SKM-1 treated with dmso at 0.1 percent for 144 hours (cell line): Measurements from ENCODE around the gene HTT.

Experiments used
- DNase-seq: peaks from one replicate; lab custom pipeline; 2025; ENCODE audit not compliant: unreplicated experiment; lab: John Stamatoyannopoulos, UW

Gene HTT

DNA sequence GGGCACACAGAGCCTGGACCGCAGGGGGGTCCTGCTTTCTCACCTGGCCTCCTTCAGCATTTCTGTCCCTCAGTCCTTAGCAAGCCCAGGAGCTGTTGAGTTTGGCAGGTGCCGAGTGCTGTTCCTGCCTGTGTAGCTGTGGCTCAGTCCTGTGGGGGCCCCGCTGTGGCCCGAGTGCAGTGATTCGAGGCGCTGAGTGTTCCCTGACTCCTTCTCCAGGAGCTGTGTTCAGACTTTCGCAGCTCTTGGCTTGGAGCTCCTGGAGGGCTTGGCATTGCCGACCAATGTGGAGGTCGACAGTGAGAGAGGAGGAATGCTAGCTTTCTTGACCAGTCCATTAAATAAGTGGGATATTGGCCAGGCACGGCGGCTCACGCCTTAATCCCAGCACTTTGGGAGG, 124.4 kb downstream of the HTT start:
- no peak for DNase-seq

DNA sequence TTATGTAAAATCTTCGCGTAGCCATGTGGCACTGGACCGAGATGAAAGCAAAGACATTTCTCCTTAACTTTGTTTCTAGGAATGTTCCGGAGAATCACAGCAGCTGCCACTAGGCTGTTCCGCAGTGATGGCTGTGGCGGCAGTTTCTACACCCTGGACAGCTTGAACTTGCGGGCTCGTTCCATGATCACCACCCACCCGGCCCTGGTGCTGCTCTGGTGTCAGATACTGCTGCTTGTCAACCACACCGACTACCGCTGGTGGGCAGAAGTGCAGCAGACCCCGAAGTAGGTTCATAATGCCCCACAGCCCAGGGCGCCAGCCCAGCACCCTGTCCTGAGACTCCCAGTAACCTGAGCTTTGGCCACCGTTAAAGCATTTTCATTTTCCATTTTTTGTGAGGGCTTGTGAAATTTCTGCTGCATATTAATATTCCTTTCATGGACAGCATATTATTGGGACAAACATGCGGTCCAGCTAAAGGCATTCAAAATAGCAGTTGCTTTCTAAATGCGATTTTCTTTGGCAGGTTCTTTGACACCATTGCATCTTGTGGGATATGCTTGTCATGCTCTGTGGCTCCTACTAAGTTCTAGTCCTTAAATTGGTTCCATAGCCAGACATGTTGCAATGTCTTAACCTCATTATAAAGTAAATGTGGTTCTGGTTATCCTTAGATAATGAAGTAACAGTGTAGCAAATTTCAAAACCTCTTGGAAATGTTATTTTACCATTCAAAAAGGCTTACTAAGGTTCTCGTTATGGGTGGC, 125.4 kb downstream of the HTT start:
- no peak for DNase-seq

DNA sequence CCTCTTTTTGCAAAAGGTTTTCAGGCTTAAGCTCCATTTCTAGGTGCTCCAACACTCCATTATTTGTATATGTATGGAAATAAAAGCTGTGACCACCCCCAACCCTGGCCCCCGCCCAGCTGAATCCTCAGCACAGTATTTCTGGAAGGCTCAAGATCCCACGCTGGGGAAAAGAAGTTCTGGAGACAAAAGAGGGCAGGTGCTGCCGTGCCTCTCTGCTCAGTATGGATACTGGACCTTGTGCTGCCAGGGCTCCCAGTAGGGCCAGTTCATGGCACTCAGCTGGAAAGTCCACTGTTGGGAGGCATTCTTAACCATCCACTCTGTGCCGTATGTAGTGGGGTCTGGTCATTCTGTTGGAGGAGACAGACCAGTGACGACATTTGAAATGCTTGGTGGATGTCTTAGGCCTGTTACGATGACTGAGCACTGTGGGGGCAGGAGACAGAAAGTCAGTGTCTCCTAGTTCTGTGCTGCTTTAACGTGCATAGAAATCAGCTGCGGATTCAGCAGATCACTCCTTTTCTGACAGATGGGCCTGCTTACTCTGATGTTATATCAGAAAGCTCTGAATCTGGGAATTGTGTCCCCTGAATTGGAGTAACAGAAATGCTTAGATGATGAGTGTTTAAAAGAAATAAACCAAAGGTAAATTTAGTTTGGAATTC, 126.1 kb downstream of the HTT start:
- DNase-seq = no peak

DNA sequence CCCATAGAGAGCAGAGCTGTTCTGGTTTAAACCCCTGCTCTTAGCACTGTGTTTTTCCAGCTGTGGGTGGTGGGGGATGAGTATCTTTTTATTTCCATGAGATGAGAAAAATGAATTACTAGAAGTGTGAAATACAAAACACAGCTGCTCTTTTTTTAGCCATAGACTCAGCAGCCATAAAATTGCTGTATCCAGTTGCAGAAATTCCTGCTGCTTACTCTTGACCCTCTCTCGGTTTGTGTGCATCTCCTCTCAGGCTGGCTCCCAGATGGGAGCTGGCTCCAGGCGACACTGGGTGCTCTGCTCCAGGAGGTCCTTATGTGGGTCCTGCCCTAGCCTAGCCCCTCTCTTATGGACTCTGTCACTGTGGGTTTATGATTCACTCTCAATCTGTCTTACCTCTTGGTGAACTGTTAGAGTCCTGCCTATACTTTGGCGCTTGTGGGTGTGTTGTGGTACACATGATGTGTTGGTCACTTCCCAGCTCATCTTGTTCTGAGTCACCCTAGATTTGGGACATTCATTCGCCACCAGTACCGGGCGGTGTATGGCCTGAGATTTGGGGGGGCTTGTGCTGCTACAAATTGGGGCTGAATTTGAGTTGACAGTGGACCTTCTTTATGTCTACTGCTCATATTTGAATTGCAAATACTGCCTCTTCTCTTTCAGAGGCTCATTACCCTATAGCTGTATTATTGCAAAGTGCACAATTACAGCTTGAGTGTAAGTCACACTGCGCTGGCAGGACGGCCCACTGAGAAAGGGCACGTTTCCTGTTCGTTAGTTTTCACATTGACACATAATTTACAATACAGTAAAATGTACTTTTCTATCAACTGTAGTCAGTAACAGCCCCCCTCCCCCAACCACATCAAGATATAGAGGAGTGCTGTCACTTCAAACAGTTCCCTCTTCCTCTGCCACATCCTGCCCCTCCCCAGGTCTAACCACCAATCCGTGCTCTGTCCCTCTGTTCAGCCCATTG, 127.5 kb downstream of the HTT start:
- peak; percentile 20 for DNase-seq

DNA sequence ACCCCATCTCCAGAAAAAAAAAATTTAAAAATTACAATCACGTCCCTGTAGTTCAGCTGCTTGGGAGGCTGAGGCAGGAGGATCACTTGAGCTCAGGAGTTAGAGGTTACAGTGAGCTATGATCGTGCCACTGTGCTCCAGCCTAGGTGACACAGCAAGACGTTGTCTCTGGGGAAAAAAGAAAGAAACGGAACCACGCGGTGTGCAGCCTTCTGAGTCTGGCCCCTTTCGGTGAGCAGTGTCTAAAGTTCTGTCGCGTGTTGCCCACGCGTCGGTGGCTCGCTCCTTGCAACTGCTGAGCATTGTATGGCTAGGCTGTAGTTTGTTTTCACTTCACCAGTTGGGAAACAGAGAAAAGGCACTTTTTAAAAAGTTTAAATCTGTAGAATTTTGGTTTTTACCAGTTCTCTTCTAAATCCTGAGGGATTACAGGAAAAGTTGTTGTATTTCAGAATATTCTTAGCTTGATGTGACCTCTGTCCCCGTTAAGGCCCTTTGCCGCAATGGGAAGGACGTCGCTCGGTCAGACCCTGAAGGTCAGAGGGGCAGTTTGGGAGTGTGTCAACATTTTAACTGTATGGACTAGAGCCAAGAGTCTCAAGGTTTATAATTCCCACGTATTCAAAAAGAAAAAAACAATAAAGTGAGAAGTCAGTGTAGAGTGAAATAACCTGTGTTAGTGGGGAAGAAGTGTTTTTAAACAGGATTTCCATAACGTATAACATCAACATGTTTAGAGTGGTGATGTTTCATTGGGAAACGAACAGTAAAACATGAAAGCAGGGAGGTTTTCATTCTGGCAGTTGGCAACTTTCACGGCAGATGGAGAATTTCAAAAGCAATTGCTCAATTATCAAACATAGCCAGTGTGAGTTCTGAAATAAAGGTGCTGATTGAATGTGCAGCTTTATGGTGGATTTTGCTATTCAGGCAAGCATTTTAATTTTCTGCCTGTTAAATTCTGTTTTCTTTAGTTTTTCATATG, 128.6 kb downstream of the HTT start:
- no peak for DNase-seq

DNA sequence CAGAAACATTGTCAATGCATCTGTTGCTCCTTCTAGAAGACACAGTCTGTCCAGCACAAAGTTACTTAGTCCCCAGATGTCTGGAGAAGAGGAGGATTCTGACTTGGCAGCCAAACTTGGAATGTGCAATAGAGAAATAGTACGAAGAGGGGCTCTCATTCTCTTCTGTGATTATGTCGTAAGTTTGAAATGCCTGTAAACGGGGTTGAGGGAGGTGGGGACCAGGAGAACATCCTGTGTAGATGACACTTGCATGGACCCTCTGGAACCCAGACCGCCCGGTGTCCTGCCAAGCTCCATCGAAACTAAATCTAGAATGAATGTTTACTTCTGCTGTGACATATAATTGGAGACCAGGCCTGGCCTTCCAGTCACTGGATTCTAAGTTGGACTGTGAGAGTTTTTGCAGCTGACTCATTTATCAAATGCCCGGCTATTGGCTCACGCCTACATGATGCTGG, 129.5 kb downstream of the HTT start:
- DNase-seq = no peak

DNA sequence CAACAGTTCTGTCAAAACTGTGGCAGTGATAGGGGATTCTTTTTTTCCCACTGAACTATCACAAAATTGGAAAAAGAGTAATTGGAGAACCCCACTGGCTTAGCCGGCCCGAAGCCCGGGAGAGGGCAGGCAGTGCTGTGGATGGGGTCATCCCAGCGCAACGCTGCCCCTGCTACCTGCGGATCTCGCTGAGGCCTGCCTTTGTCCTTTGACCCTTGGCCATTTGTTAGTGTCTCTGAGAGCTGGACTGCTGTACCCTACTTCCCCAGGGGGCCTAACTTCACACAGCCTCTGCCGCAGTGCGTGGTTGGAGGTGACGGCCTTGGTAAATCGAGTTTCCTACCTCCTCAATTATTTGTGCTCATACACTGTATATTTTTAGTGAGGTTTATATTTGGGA, 131.5 kb downstream of the HTT start:
- no peak for DNase-seq

DNA sequence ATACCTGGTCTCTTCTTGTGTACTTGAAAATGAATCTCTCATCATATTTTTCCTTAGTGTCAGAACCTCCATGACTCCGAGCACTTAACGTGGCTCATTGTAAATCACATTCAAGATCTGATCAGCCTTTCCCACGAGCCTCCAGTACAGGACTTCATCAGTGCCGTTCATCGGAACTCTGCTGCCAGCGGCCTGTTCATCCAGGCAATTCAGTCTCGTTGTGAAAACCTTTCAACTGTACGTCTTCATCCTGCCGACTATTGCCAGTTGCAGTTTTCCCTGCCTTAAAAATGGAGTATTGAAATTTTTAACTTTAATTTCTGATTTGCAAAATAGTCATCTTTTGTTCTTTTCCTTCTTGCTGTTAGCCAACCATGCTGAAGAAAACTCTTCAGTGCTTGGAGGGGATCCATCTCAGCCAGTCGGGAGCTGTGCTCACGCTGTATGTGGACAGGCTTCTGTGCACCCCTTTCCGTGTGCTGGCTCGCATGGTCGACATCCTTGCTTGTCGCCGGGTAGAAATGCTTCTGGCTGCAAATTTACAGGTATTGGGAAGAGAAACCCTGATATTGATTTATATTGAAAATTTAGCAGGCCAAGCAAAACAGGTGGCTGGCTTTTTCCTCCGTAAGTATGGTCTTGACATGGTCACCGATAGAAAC, 132.1 kb downstream of the HTT start:
- no peak for DNase-seq

DNA sequence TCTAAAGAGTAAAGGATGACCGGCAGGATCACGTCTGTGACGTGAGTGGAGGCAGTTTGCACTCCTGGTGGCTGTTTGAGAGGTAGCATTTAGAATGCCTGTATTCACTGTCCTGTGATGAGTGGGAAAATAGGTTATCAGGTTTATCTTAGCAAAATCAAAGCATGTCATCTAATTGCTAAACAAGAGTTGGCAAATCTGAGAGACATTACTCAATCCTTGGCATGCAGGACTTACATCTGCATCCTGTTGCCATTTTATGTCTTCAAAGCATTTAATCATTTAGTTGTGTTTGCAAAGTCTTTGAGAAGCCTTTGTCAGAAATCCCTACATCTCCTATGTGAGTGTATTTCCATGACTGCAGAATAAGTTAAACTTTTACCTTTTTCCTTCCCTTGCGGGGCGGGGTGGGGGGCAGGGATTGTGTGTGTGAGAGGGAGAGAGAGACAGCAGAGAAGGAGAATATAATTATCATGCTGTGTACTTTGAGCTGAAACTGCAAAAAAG, 133.1 kb downstream of the HTT start:
- DNase-seq = no peak

DNA sequence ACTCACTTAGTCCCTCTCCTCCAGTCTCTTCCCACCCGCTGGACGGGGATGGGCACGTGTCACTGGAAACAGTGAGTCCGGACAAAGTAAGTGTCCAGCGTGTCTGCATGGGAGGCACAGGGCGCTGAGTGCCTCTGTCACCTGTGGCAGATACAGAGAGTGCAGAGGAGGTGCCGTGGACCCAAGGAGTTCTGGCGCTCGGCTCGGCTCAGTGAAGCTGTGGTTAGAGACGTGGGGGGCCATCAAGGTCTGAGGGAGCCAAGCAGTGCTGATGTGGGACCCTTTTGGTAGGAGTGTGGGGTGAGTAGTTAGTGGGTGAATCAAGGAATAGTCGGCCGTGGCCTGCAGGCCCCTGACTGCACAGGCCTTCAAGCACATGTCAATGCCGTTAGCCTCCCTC, 134.3 kb downstream of the HTT start:
- DNase-seq = no peak

DNA sequence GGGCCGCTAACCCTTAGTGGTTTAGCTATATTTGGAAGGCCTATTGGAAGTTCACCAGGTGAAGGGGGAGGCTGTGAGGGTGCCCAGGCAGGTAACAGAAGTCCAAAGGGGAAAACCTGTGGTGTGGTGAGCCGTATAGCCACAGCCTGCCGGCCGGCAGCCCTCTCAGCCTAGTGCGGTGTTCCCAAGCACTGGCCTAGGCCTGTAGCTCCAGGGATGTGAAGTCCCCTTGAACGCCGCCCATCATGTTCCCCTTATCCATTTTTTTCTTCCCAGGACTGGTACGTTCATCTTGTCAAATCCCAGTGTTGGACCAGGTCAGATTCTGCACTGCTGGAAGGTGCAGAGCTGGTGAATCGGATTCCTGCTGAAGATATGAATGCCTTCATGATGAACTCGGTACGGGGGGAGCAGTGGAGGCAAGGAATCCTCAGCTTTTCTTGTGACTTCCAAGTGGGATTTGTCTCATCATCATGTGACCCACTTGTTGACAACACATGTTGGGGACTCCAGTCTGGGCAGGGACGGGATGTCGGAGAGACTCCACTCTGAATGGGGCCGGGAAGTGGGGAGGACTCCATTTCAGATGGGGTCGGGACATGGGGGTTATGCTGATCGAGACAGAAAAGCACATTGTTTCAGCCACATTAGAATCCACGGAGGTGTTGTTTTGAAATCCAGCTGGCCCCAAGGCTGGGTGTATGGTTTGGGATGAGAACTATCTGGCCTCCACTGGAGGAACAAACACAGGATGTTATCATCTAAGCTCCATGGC, 135.3 kb downstream of the HTT start:
- no peak for DNase-seq

DNA sequence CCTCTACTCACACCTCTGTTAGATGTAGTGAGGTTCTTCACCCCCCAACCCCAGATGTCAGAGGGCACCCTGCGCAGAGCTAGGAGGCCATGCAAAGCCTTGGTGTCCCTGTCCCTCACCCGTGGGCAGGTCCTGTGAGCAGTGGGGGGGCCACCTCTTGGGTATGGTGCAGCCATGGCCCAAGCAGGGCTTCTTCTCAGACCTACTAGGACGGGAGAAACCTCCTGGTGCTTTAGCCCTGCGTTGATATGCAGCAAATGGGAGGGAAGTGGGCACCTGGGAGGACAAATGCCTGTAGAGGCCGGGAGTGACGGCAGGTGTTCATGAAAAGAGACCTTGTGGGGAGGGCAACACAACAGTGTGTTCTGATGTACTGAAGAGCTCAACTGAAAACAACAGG, 136.0 kb downstream of the HTT start:
- no peak for DNase-seq

DNA sequence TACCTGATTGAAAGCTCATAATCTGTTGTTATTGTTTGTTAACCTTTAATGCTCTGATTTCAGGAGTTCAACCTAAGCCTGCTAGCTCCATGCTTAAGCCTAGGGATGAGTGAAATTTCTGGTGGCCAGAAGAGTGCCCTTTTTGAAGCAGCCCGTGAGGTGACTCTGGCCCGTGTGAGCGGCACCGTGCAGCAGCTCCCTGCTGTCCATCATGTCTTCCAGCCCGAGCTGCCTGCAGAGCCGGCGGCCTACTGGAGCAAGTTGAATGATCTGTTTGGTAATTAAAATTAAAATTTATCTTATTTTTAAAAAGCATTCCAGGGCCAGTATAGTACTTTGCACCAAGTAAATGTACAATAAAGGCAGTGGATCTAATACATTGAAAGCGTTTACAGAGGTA, 137.4 kb downstream of the HTT start:
- no peak for DNase-seq

DNA sequence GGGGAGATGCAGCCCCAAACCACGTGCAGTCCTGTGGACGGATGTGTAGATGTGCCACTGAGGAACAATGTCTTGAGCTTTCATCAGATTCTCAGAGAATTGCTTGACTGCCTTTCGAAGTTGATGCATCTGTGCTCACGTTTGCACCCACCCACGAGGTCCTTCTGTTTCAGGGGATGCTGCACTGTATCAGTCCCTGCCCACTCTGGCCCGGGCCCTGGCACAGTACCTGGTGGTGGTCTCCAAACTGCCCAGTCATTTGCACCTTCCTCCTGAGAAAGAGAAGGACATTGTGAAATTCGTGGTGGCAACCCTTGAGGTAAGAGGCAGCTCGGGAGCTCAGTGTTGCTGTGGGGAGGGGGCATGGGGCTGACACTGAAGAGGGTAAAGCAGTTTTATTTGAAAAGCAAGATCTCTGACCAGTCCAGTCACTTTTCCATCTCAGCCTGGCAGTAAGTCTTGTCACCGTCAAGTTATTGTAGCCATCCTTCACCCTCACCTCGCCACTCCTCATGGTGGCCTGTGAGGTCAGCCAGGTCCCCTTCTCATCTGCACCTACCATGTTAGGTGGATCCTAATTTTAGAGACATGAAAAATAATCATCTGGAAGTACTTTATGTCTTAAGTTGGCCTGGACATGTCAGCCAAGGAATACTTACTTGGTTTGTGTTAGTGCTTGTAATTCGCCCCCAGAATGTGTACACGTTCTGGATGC, 138.1 kb downstream of the HTT start:
- DNase-seq = no peak

DNA sequence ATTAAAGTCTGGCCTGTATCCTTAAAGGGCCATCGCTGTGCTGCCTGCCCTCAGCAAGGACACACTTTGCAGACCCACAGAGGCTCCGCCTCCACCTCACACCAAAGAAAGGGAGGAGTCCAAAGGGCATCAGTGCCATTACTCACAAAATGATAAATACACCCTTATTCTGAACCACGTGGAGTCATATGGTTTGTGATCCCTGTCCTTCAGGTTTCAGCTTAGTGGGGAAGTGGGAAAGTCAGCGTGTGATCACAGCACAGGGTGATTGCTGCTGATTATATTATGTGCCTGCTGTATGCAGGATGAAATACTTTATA, 138.6 kb downstream of the HTT start:
- no peak for DNase-seq

DNA sequence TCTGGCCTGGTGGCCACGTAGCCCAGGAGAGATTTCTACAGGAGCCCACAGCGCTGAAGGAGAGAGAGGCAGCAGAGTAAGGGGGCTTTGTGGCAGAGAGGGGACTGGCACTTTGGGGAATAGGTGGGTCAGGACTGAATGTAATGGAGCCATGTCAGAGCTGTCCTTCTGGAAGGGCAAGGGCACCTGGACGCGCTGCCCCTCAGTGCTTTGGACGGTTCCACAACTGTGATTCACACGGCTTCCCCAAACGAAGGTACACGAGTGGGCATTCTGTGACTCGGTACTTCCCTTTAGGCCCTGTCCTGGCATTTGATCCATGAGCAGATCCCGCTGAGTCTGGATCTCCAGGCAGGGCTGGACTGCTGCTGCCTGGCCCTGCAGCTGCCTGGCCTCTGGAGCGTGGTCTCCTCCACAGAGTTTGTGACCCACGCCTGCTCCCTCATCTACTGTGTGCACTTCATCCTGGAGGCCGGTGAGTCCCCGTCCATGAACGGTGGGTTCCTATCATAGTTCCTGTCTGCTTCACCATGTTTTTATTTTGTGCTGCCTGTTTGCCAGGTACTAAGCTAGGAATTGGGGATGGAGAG, 139.3 kb downstream of the HTT start:
- DNase-seq = no peak

DNA sequence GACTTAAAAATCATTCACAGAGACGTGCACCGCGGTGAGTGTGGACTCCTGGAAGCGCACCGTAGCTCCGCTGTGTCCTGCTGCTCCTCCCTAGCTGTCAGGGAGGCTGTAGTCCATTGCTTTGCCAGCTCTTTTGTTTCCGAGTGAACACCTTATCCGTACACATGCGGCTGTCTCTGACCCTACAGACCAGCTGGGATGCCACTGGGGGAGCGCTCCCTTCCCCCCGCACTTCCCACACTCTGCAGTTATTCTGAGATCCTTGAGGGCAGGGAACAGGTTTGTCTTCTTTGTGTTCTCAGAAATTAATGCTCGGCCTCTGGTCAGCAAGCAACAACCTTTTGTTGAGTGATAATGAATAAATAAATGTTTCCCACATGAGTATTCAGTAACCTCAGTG, 140.8 kb downstream of the HTT start:
- no peak for DNase-seq

DNA sequence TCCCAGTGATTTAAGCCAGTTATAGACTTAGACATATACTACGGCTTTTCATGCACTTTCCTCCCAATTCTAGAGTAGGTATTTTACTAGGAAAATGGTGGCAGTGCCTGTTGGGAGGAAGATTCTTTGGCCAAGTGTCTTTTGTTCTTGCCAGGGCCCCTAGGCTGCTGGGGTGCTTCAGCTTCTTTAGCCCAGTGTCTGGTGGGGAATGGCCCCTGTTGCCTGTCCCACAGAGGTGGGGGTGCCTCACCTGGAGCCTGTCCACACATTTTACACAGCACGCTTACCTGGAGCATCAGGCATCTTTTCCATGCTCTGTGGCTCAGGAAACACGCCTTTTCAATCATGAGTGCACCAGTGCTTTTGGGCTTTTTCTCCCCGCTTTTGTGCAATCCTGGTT, 141.3 kb downstream of the HTT start:
- DNase-seq = no peak
